ENCODE results near the gene TNXB.

GRCh38 chr6:32127409-32127716, 18.2 kb upstream of the TNXB start:
- TF ChIP-seq POLR2A (IDR thresholded peaks at IDR 0.05; ENCODE audit: low read length) (no peak), GATA1 (IDR thresholded peaks at IDR 0.05; ENCODE audit: low read depth, low read length) (no peak)

All from erythroblast (primary cell).